SIG-M5 treated with dmso at 0.1 percent for 504 hours (cell line): Measurements from ENCODE around the gene CHAD.
"Not testable (repeated sequence)": the region's sequence is repeated elsewhere in the genome, so short reads cannot be mapped to it uniquely, and the experiment has no call there.

ENCODE experiments used
- DNase-seq: peaks from one replicate; lab custom pipeline; 2025; ENCODE audit not compliant: unreplicated experiment; lab: John Stamatoyannopoulos, UW

Gene CHAD

GRCh38 chr17:50430821-50431618 is 37.7 kb downstream of the CHAD start:
- DNase-seq: no peak

- DNase-seq: no peak
These were observed 38.9 kb downstream of the CHAD start for GRCh38 chr17:50429793-50430192.

- no peak for DNase-seq
These were observed 39.8 kb downstream of the CHAD start for GRCh38 chr17:50428831-50429424.

GRCh38 chr17:50428126-50428525 is 40.6 kb downstream of the CHAD start:
- not testable (repeated sequence) for DNase-seq

- peak; percentile 44 for DNase-seq
These were observed 41.6 kb downstream of the CHAD start for GRCh38 chr17:50426814-50427787.

- no peak for DNase-seq
These were observed 42.3 kb downstream of the CHAD start for GRCh38 chr17:50426472-50426782.

- DNase-seq: peak; percentile 56
These were observed 42.8 kb downstream of the CHAD start, which contains the start of gene ACSF2 for GRCh38 chr17:50425682-50426471. TSS of gene ACSF2 (plus strand) at chr17:50426218. CDS start at chr17:50426262, 44 bp downstream.

GRCh38 chr17:50424996-50425681 is 43.5 kb downstream of the CHAD start:
- no peak for DNase-seq

GRCh38 chr17:50424246-50424995 is 44.3 kb downstream of the CHAD start:
- no peak for DNase-seq

- no peak for DNase-seq
These were observed 45.0 kb downstream of the CHAD start for GRCh38 chr17:50423553-50424159.

- no peak for DNase-seq
These were observed 45.9 kb downstream of the CHAD start for GRCh38 chr17:50422738-50423137.

- DNase-seq: peak; percentile 71
These were observed 47.2 kb downstream of the CHAD start for GRCh38 chr17:50421308-50422051.

- DNase-seq: peak; percentile 23
These were observed 48.1 kb downstream of the CHAD start for GRCh38 chr17:50420419-50421112.

- not testable (repeated sequence) for DNase-seq
These were observed 49.1 kb downstream of the CHAD start for GRCh38 chr17:50419577-50419976.

- DNase-seq: no peak
These were observed 53.9 kb downstream of the CHAD start for GRCh38 chr17:50414808-50415207.
